ENCODE data around the gene DENND5A.
A peak's percentile ranks its signal among the peaks of the same experiment; 100 is the strongest.

DENND5A gene

DNA sequence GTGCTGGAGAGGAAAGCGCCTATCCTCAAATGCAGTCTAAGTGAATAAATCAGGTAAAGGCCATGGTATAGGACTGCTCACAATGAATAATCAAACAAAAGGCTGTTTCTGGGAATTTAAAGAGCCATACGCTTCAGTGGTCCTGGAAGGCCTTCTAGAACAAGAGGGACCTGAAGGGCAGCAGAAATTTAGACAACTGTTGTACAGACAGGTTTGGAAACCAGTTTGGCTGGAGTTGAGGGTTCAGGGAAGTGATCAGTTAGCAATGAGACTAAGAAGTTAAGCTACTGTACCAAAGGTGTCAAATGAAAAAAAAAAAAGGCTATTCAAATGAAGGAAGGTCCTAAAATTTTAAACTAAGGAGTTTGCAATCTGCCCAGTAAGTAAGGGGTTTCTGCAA is 117.1 kb downstream of the DENND5A start:
- Mint-ChIP-seq H3K27me3 (no peaks in the 10 kb centered on the region), H3K36me3 (peaks cover 26% of the 10 kb centered on the region), H3K4me3 (no peak overlapping the region), H3K9me3 (no peaks in the 10 kb centered on the region), H3K4me1 (peaks cover 13% of the 10 kb centered on the region), H3K27ac (peak overlapping the region; percentile 31)

DNA sequence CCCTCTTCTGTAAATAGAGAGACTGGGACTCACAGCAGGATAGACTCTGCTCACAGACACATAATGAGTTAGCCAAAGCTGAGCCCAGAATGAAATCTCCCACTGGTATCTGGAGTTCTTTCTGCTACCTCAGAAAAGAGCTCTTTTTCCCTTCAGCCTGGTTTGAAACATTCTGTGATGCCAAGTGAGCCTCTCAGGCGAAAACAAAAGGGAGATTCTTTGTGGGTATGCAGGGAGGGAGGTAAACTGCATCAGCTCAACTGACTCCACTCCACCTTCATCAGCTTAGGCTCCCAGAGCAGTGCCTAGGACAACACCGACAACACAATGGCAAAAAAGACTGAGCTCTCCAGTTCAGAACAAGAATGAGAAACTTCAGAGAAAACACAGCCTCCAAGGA is 118.7 kb downstream of the DENND5A start:
- Mint-ChIP-seq H3K4me3 (no peak overlapping the region), H3K27ac (peak overlapping the region; percentile 13), H3K9me3 (no peaks in the 10 kb centered on the region), H3K27me3 (no peaks in the 10 kb centered on the region), H3K4me1 (peaks cover 13% of the 10 kb centered on the region), H3K36me3 (peaks cover 28% of the 10 kb centered on the region)

DNA sequence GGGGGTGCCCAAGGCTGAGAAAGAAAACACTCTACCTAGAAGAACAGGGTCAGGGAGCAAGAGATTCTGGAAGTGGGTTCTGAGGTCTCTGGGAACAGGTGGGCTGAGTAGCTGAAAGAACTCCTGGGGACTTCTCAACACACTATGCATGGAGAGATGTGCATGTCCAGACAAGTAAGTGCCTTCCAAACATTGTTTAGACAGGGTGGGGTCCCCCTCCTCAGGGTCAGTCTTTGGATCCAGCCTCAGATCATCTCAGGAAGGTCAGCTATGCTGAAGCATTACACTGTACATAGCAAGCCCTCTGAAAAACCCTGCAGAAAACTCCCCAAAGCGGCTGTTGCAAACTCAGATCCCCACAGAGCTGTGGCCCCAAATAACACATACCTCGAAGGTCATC is 119.9 kb downstream of the DENND5A start:
- peaks cover 13% of the 10 kb centered on the region for H3K4me1 Mint-ChIP-seq
- peaks cover 28% of the 10 kb centered on the region for H3K36me3 Mint-ChIP-seq
- no peaks in the 10 kb centered on the region for H3K9me3 Mint-ChIP-seq
- no peak overlapping the region for H3K4me3 Mint-ChIP-seq
- H3K27me3 Mint-ChIP-seq, result no peaks in the 10 kb centered on the region
- H3K27ac Mint-ChIP-seq, result peak overlapping the region; percentile 32

DNA sequence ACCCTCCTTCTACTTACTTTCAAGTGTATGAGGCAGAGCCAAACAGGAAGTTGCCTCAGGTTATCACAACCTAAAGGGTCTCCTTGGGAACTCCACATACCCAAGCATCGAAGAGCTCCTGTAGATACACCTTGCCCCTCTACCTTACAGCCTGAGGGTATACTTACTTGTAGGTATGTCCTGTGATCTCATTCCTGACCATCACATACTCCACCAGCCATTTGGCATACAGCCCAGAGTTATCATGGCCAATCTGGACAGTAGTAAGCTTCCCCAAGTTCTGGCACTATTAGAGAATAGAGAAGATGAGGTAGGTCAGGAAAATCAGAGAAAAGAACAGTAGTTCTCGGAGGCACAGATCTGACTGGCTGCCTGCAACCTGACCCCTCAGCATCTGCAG is 120.3 kb downstream of the DENND5A start:
- Mint-ChIP-seq H3K27ac (peak overlapping the region; percentile 32), H3K27me3 (no peaks in the 10 kb centered on the region), H3K4me3 (no peak overlapping the region), H3K36me3 (peaks cover 28% of the 10 kb centered on the region), H3K4me1 (peaks cover 17% of the 10 kb centered on the region), H3K9me3 (no peaks in the 10 kb centered on the region)

DNA sequence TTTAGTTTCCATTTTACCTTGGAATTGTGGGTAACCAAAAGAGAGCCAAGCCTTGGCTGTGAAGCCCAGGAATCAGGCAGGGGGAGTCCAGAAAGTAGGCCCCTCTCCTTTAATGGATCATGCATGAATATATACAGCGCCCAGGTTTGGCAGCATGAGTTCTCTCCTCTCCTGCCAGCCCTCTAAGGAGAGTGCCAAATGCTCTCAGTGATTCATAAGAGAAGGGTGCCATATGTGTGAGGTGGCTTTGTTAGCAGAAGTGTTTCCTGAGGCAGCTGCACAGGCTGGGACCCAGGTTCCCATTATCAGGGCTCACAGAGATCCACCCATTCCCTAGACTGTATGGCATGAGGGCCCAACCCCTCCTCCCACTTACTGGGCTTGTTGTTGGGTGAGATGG is 121.4 kb downstream of the DENND5A start:
- H3K27ac Mint-ChIP-seq, result peak overlapping the region; percentile 52
- peaks cover 22% of the 10 kb centered on the region for H3K36me3 Mint-ChIP-seq
- peaks cover 21% of the 10 kb centered on the region for H3K4me1 Mint-ChIP-seq
- no peak overlapping the region for H3K4me3 Mint-ChIP-seq
- H3K9me3 Mint-ChIP-seq, result no peaks in the 10 kb centered on the region
- H3K27me3 Mint-ChIP-seq, result no peaks in the 10 kb centered on the region

DNA sequence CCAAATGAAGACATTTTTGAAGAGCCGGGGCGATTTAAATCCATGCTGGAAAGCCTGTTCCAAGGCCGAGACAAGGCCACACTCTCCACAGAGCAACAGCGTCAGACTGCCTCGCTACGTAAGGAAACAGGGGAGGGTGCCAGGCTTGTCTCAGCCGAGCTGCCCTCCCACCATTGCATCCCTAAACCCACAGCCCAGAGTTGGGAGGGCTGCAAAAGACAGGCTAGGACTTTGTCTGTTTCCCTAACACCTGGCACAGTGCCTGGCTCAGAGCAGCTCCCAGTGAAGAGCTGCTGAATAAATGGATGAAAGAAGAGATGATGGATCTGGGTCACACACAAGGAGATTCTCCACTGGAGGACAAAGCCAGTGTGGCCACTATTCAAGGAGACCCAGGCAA is 122.4 kb downstream of the DENND5A start:
- no peaks in the 10 kb centered on the region for H3K27me3 Mint-ChIP-seq
- peaks cover 19% of the 10 kb centered on the region for H3K36me3 Mint-ChIP-seq
- peaks cover 24% of the 10 kb centered on the region for H3K4me1 Mint-ChIP-seq
- H3K4me3 Mint-ChIP-seq, result no peak overlapping the region
- H3K9me3 Mint-ChIP-seq, result no peaks in the 10 kb centered on the region
- peak overlapping the region; percentile 63 for H3K27ac Mint-ChIP-seq

DNA sequence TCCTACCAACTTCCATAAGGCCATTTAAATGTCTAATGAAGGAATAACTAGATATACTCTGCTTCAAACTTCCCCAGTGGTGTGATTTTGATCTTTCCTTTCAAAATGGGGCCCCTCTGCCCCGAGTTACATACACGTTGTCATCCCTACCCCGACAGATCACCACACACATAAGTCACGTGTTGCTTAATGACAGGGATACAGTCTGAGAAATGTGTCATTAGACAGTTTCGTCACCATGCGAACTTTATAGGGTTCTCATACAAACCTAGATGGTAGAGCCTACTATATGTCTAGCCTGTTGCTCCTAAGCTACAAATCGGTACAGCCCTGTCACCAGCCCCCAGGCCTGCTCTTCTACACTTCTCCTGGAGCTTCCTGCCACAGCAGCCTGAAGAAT is 124.0 kb downstream of the DENND5A start:
- H3K4me3 Mint-ChIP-seq, result no peak overlapping the region
- H3K4me1 Mint-ChIP-seq, result peaks cover 35% of the 10 kb centered on the region
- H3K9me3 Mint-ChIP-seq, result no peaks in the 10 kb centered on the region
- peak overlapping the region; percentile 15 for H3K27ac Mint-ChIP-seq
- no peaks in the 10 kb centered on the region for H3K27me3 Mint-ChIP-seq
- peaks cover 12% of the 10 kb centered on the region for H3K36me3 Mint-ChIP-seq

DNA sequence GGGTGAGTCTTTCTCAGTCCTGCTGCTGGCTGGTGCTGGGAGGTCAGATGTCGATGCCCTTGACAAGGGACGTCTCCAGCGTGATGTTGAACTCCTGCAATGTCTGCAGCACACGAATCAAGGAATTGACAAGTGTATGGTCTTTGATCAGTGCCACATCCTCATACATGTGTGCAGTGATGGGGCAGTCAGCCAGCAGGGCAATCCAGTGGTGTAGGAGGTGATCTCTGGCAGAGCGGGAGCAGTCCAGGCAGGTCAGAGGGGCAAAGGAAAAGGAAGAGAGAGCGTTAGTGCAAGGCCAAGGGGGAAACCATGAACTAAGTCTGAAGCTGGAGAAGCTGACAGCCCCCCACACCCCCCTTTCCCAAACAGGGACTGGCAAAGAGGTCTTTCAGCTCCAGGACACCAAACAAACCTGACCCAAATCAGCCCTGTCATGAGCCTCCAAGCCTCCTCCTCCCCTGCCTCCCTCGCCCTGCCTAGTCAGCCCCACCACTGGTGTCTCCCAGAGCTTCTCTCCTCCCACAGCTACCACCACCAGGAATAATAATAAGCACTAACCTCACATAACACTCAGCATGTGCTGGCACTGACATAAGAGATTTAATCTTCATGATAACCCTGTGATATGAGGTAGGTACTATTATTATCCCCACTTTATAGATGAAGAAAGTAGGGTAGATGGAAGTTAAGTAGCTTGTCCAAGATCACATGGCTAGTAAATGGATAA is 125.4 kb downstream of the DENND5A start:
- peaks cover 30% of the 10 kb centered on the region for H3K4me1 Mint-ChIP-seq
- H3K9me3 Mint-ChIP-seq, result no peaks in the 10 kb centered on the region
- H3K36me3 Mint-ChIP-seq, result peaks cover 13% of the 10 kb centered on the region
- H3K27ac Mint-ChIP-seq, result peak overlapping the region; percentile 60
- peak overlapping the region; percentile 12 for H3K4me3 Mint-ChIP-seq
- no peaks in the 10 kb centered on the region for H3K27me3 Mint-ChIP-seq

DNA sequence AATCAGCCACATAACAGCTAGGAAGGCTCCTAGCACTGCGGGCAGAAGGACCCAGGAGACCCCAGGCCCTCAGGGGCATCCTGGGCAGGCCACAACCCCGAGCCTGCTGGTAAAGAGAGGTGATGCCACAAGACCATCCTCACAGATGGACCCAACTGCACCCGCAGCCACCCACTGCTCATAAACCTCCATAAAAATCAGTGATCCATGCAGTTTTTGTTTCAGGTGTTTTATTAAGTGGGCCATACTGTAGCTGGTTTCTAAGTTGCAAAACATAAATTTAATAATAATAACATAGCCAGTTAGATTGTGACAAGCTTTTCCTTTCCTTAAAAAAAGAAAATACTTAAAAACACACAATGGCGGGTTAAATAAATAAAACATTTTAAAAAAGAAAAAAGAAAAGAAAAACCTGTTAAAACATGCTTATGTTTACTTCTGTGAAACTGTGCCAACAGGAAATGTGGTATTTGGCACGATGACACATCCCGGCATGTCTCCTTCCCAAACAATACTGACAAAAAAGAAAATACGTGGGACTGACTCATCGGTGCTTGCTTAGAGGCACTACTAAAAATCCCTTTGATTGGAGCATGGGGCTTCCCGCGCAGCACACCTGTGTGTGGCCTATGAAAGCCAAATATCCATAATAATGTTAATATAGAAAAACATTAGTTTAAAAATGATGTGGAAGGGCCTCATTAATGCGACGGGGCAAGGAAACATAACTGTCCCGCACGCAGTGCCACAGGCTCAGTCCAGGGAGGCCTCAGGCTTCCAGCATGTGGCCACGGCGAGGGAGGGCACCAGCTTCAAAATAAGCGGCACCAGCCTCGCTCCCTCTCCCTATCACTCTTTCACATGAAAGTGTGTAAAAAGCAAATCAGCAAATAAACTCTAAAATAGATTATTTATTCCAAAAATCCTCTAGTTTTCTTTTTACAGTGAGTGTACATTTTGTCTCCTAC is 126.3 kb downstream of the DENND5A start:
- H3K4me1 Mint-ChIP-seq, result peaks cover 29% of the 10 kb centered on the region
- H3K9me3 Mint-ChIP-seq, result no peaks in the 10 kb centered on the region
- H3K27me3 Mint-ChIP-seq, result no peaks in the 10 kb centered on the region
- peak overlapping the region; percentile 12 for H3K4me3 Mint-ChIP-seq
- H3K36me3 Mint-ChIP-seq, result peaks cover 13% of the 10 kb centered on the region
- peak overlapping the region; percentile 37 for H3K27ac Mint-ChIP-seq

DNA sequence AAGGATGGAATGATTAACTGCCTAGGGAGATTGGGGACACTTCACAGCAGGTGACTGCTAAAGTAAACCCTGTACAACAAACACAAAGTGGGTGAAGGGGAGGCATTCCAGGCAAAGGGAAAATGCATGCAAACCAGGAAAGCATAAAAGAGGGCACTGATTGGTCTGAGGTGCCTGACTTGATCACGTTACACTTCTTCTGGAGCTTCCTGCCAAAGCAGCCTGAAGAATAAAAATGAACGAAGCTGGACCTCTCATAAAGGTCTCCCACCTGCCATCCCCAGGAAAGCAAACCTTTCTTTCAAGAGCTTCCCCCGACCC is 127.1 kb downstream of the DENND5A start:
- Mint-ChIP-seq H3K9me3 (no peaks in the 10 kb centered on the region), H3K4me3 (peak overlapping the region; percentile 64), H3K36me3 (peaks cover 13% of the 10 kb centered on the region), H3K27ac (peak overlapping the region; percentile 47), H3K4me1 (peaks cover 29% of the 10 kb centered on the region), H3K27me3 (no peaks in the 10 kb centered on the region)

DNA sequence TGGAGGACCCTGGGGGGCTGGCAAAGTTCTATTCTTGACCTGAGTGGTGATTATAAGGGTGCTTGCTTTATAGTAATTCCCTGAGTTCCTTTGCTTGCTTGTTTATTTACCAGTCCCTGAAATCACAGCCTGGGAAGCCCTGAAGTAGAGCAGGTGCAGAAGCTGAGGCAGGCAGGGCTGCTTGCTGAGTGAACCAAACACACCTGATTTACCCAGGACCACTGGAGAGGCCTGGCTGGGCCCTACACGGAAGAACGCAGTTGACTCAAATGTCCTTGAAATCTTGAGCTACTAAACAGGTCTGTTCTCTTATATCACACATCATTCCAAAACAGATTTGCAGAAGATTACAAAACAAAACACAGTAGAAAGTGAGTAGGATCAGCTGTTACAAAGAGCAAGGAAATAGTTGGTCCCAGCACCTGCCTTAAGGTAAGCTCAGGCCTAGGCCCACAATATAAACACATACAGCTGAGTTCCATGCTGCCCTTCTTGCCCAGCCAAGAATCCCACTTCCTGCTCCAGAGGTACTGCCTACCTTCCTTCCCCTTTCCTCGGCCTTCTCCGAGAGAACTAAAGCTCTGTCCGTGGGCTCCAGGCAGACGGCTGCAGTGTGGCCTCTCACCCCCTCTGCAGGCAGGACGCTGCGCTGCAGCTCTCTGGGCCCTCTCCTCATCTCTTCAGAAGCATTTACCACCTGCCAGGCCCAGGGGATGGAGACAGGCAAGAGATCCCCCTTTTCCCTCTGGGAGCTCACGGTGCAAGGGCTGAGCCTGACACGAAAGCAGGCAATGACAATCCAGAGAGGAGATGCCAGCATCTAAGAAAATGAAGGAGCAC is 127.6 kb downstream of the DENND5A start:
- Mint-ChIP-seq H3K9me3 (no peaks in the 10 kb centered on the region), H3K4me3 (peak overlapping the region; percentile 64), H3K27me3 (no peaks in the 10 kb centered on the region), H3K27ac (peak overlapping the region; percentile 47), H3K4me1 (peaks cover 29% of the 10 kb centered on the region), H3K36me3 (peaks cover 9% of the 10 kb centered on the region)

DNA sequence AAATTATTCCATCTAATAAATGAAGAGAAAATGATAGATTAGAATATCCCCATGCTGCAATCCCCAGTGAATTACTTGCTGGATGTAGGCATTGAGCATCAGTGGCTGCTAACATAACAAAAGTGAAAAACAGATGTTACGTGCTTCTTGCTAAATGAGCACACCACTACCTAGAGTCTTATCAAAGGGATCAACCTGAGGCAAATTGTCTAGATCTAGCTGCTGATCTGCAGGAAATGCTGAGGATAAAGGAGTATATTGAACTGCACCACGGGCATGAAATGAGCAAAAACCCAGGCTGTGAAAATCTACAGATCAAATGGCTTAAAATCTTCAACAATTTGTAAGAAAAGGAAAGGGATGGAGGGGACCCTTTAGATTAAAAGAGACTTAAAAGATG is 128.4 kb downstream of the DENND5A start:
- no peaks in the 10 kb centered on the region for H3K27me3 Mint-ChIP-seq
- H3K9me3 Mint-ChIP-seq, result no peaks in the 10 kb centered on the region
- peak overlapping the region; percentile 38 for H3K27ac Mint-ChIP-seq
- peaks cover 29% of the 10 kb centered on the region for H3K4me1 Mint-ChIP-seq
- peaks cover 9% of the 10 kb centered on the region for H3K36me3 Mint-ChIP-seq
- H3K4me3 Mint-ChIP-seq, result no peak overlapping the region

DNA sequence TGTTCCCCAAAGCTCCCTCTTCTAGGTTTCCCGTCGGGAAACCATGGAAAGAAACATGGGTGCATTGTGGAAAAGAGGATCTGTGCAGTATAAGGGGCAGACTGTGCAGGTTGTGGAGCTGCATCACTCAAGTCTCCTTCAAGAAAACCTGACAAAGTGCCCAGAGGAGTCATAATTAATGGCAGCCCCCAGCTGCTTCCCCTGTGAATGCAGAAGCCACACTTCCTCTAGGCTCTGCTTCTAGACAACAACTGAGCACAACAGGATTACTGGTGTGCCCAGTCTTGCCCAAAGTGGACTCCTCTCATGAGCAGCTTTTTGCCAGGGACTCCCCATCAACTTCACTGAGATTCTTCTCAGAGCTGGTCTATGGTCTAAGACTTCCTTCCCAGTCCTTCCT is 131.2 kb downstream of the DENND5A start:
- Mint-ChIP-seq H3K27ac (no peak overlapping the region), H3K4me1 (peaks cover 20% of the 10 kb centered on the region), H3K9me3 (no peaks in the 10 kb centered on the region), H3K36me3 (peaks cover 7% of the 10 kb centered on the region), H3K4me3 (no peak overlapping the region), H3K27me3 (no peaks in the 10 kb centered on the region)

DNA sequence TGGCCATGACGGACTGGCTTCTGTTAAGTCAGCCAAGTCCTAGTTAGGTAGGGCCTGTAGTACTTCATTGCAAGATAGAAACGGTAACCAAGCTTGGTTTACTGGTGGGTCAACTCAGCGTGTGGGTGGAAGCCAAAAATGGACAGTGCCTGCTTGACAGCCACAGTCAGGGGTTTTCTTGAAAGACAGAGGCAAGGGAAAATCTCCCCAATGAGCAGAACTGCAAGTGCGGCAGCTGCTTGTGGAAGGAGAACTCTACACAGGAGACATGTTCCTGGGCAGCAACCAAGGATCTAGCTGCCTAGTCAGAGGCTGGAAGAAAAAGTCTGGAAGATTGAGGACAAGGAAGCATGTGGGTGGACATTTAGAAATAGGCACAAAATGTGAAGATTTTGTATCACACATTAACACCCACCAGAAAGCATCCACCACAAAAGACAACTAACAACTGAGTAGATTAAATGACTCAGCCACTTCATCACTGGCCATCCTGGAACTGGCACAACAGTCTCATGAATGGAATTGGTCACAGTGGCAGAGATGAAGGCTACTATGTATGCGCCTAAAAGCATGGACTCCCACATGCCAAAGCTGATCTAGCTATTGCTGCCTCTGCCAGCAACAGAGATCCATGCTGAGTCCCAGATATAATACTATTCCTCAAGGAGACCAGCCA is 132.8 kb downstream of the DENND5A start:
- H3K36me3 Mint-ChIP-seq, result peaks cover 9% of the 10 kb centered on the region
- no peak overlapping the region for H3K27ac Mint-ChIP-seq
- H3K4me1 Mint-ChIP-seq, result peaks cover 7% of the 10 kb centered on the region
- peaks cover 1% of the 10 kb centered on the region for H3K27me3 Mint-ChIP-seq
- H3K9me3 Mint-ChIP-seq, result peaks cover 7% of the 10 kb centered on the region
- H3K4me3 Mint-ChIP-seq, result no peak overlapping the region

DNA sequence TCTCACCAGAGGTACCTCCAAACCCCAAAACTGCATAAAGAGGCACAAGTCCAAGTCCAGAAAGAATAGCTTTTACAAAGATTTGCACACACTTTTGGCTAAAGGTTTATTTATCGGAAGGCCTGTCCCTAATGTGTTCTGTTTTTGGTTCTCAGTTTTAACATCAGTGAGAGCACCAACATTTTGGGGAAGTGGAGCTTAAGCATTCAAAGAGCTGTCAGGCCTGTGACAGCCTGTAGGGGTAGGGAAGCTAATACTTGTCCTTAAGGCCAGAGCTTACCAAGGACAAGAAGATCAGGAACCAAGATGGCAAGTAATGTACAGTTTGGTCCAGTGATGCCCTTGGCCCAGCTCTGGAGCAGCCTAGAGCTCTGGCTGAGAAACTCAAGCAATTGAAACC is 134.9 kb downstream of the DENND5A start:
- no peak overlapping the region for H3K4me3 Mint-ChIP-seq
- no peak overlapping the region for H3K27ac Mint-ChIP-seq
- peaks cover 1% of the 10 kb centered on the region for H3K27me3 Mint-ChIP-seq
- H3K9me3 Mint-ChIP-seq, result peaks cover 7% of the 10 kb centered on the region
- peaks cover 6% of the 10 kb centered on the region for H3K36me3 Mint-ChIP-seq
- H3K4me1 Mint-ChIP-seq, result peaks cover 7% of the 10 kb centered on the region
